Endodermal cell (in vitro differentiated cells): ENCODE data around the gene JADE3. TPM values are rescaled to one million over a fixed set of nuclear protein-coding genes. Genes with fewer than 3 reads are reported as not detected.
A peak's percentile ranks its signal among the peaks of the same experiment; 100 is the strongest.

Experiments used
- DNase-seq: peaks from one replicate; pipeline ENCODE4 v3.0.0-alpha.2; 2017
- H3K27ac ChIP-seq: 2 replicates; pipeline ENCODE4 v1.5.1; 2013; ENCODE audit warnings: mild to moderate bottlenecking, low read depth, low read length, moderate library complexity
- H3K27me3 ChIP-seq: 2 replicates; pipeline ENCODE4 v1.6.1; 2013; ENCODE audit warnings: mild to moderate bottlenecking, low read length, moderate library complexity; ENCODE audit not compliant: insufficient read depth, control insufficient read depth, poor library complexity, severe bottlenecking
- H3K36me3 ChIP-seq: 2 replicates; pipeline ENCODE4 v1.7.0; 2013; ENCODE audit warnings: mild to moderate bottlenecking, low read length, moderate library complexity; ENCODE audit not compliant: control insufficient read depth, insufficient read depth
- H3K4me1 ChIP-seq: one replicate; pipeline ENCODE4 v1.7.0; 2013; ENCODE audit warnings: low read length; ENCODE audit not compliant: control insufficient read depth, insufficient read depth
- H3K4me3 ChIP-seq: 2 replicates; pipeline ENCODE4 v1.5.1; 2013; ENCODE audit warnings: mild to moderate bottlenecking, low read length, moderate library complexity
- H3K9ac ChIP-seq: 2 replicates; pipeline ENCODE4 v1.6.1; 2013; ENCODE audit warnings: mild to moderate bottlenecking, low read length, moderate library complexity; ENCODE audit not compliant: poor library complexity, severe bottlenecking; ENCODE audit errors: extremely low read depth
- H3K9me3 ChIP-seq: 2 replicates; pipeline ENCODE4 v1.6.1; 2013; ENCODE audit warnings: mild to moderate bottlenecking, low read length, moderate library complexity; ENCODE audit not compliant: control insufficient read depth
- H3K27ac Mint-ChIP-seq: 2 replicates; pipeline ENCODE4 v1.8.0; 2020; ENCODE audit warnings: mixed read lengths
- H3K27me3 Mint-ChIP-seq: 2 replicates; pipeline ENCODE4 v1.8.0; 2021; ENCODE audit warnings: mild to moderate bottlenecking, mixed read lengths; ENCODE audit not compliant: insufficient read depth
- H3K36me3 Mint-ChIP-seq: 2 replicates; pipeline ENCODE4 v1.8.0; 2020; ENCODE audit warnings: low read depth, mixed read lengths
- H3K4me1 Mint-ChIP-seq: 2 replicates; pipeline ENCODE4 v1.8.0; 2020; ENCODE audit warnings: mixed read lengths
- H3K4me3 Mint-ChIP-seq: 2 replicates; pipeline ENCODE4 v1.8.0; 2020; ENCODE audit warnings: mild to moderate bottlenecking, moderate library complexity, mixed read lengths
- H3K9me3 Mint-ChIP-seq: 2 replicates; pipeline ENCODE4 v1.8.0; 2020; ENCODE audit warnings: mild to moderate bottlenecking, mixed read lengths
- CTCF ChIP-seq: fragments of 200-600 bp; sonication (generic); conservative IDR thresholded peaks from 2 replicates; pipeline ENCODE4 v1.5.0; 2021; ENCODE audit warnings: antibody characterized with exemption, mild to moderate bottlenecking
- WGBS, 2 experiments: methylation state at CpG; one replicate each; pipeline versions ENCODE4 v1.1.5 to v1.1.7; 2013; ENCODE audit warnings: missing lambda C conversion rate in 2 of 2, mixed read lengths in 1 of 2; ENCODE audit not compliant: insufficient coverage in 1 of 2, insufficient read length in 1 of 2; 5-methylcytosine and 5-hydroxymethylcytosine counted together
- total RNA-seq, 2 donors: library from RNA; stranded (reverse); fragmentation: NEBNext Ultra II Directional in 1 of 2; extraction: Animal tissue kit (Norgen Biotek cat#: 25700) in 1 of 2; gene quantifications; 2 replicates in 1 of 2; 3 replicates in 1 of 2; pipeline ENCODE4 v1.2.1, GENCODE V29; 2021

The JADE3 gene
- total RNA-seq, 2 donors from 2014 or later = 26.4 to 31.3 TPM

- Mint-ChIP-seq H3K27ac (no peak overlapping the region), H3K27me3 (peaks cover 3% of the 10 kb centered on the region), H3K4me3 (no peak overlapping the region), H3K9me3 (peaks cover 49% of the 10 kb centered on the region), H3K4me1 (peaks cover 12% of the 10 kb centered on the region), H3K36me3 (no peaks in the 10 kb centered on the region)
- Histone ChIP-seq H3K27ac (no peak overlapping the region), H3K9me3 (no peaks in the 10 kb centered on the region), H3K9ac (no peak overlapping the region), H3K4me1 (no peaks in the 10 kb centered on the region), H3K27me3 (no peaks in the 10 kb centered on the region), H3K36me3 (no peaks in the 10 kb centered on the region), H3K4me3 (no peak overlapping the region)
- DNase-seq = no peak
- 100% methylated on average over 1 of the region's 3 CpGs; no CpG with 5 or more reads in 1 of the 2 experiments for WGBS, 2 experiments
- TF ChIP-seq CTCF = no peak
These were observed 1.8 kb upstream of the JADE3 start for GRCh38 chrX:46910415-46910814.

GRCh38 chrX:46912603-46913491, 626 bp downstream of the JADE3 start:
- no peaks in the 10 kb centered on the region for H3K4me1 ChIP-seq
- Mint-ChIP-seq H3K27ac (no peak overlapping the region), H3K9me3 (peaks cover 52% of the 10 kb centered on the region), H3K4me3 (peak overlapping the region; percentile 90), H3K36me3 (no peaks in the 10 kb centered on the region), H3K27me3 (peaks cover 3% of the 10 kb centered on the region), H3K4me1 (peaks cover 22% of the 10 kb centered on the region)
- H3K9ac ChIP-seq = peak overlapping the region; percentile 78
- 0% methylated on average over 1 to 100 of the region's 109 CpGs for WGBS, 2 experiments
- H3K27ac ChIP-seq = peak overlapping the region; percentile 32
- peak overlapping the region; percentile 90 for H3K4me3 ChIP-seq
- TF ChIP-seq CTCF = peak; percentile 78
- DNase-seq = peak; percentile 83
- no peaks in the 10 kb centered on the region for H3K27me3 ChIP-seq
- no peaks in the 10 kb centered on the region for H3K9me3 ChIP-seq
- no peaks in the 10 kb centered on the region for H3K36me3 ChIP-seq

- 2% methylated on average over 13 of the region's 14 CpGs; no CpG with 5 or more reads in 1 of the 2 experiments for WGBS, 2 experiments
- peaks cover 27% of the 10 kb centered on the region for H3K4me1 Mint-ChIP-seq
- H3K27me3 ChIP-seq = no peaks in the 10 kb centered on the region
- peaks cover 58% of the 10 kb centered on the region for H3K9me3 Mint-ChIP-seq
- peaks cover 3% of the 10 kb centered on the region for H3K27me3 Mint-ChIP-seq
- H3K9me3 ChIP-seq = no peaks in the 10 kb centered on the region
- H3K36me3 Mint-ChIP-seq = no peaks in the 10 kb centered on the region
- no peak for TF ChIP-seq CTCF
- no peaks in the 10 kb centered on the region for H3K4me1 ChIP-seq
- peak; percentile 53 for DNase-seq
- peak overlapping the region; percentile 78 for H3K9ac ChIP-seq
- no peaks in the 10 kb centered on the region for H3K36me3 ChIP-seq
- H3K27ac ChIP-seq = no peak overlapping the region
- peak overlapping the region; percentile 90 for H3K4me3 ChIP-seq
- peak overlapping the region; percentile 90 for H3K4me3 Mint-ChIP-seq
- peak overlapping the region; percentile 87 for H3K27ac Mint-ChIP-seq
These were observed 1.4 kb downstream of the JADE3 start for GRCh38 chrX:46913667-46914066.
